GM19193 (cell line): ENCODE measurements around the gene RANBP9.

Experiments
- POLR2A ChIP-seq: IDR thresholded peaks from 4 replicates; pipeline ENCODE4 v1.6.1; 2011; ENCODE audit not compliant: insufficient read depth, insufficient read length; ENCODE audit errors: extremely low read depth

RANBP9 gene

DNA sequence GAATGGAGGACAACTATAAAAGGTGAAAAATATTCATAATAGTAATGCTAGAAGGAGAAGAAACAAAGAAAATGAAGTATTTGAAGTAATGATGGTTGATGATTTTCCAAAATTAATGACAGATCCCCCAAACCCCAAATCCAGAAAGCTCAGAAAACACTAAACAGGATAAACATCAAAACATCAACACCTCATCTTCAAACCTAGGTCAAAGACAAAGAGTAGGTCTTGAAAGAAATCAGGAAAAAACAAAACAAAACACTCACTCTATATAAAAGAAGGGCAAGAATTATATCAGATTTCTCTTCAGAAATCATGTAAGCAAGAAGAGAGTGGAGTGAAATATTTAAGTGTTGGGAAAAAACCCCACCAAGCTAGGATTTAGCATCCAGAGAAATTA, 38.7 kb downstream of the RANBP9 start:
- TF ChIP-seq POLR2A = no peak

GRCh38 chr6:13671548-13672127, 40.0 kb downstream of the RANBP9 start:
- TF ChIP-seq POLR2A = no peak

DNA sequence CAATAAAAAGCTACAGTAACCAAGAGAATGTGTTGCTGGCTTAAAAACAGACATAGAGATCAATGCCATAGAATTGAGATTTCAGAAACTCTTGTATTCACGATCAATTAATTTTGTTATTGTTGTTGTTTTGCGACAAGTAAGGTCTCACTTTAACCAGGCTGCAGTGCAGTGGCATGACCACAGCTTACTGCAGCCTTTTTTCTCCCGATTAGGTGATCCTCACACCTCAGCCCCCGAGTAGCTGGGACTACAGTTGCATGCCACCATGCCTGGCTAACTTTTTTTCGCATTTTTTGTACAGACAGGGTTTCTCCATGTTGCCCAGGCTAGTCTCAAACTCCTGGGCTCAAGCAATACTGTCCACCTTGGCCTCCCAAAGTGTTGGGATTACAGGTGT, 42.2 kb downstream of the RANBP9 start:
- TF ChIP-seq POLR2A = no peak

GRCh38 chr6:13668291-13668928, 43.2 kb downstream of the RANBP9 start:
- no peak for TF ChIP-seq POLR2A

- no peak for TF ChIP-seq POLR2A
Observed at GRCh38 chr6:13667655-13668054, 44.0 kb downstream of the RANBP9 start.

GRCh38 chr6:13666194-13667105, 45.2 kb downstream of the RANBP9 start:
- no peak for TF ChIP-seq POLR2A

DNA sequence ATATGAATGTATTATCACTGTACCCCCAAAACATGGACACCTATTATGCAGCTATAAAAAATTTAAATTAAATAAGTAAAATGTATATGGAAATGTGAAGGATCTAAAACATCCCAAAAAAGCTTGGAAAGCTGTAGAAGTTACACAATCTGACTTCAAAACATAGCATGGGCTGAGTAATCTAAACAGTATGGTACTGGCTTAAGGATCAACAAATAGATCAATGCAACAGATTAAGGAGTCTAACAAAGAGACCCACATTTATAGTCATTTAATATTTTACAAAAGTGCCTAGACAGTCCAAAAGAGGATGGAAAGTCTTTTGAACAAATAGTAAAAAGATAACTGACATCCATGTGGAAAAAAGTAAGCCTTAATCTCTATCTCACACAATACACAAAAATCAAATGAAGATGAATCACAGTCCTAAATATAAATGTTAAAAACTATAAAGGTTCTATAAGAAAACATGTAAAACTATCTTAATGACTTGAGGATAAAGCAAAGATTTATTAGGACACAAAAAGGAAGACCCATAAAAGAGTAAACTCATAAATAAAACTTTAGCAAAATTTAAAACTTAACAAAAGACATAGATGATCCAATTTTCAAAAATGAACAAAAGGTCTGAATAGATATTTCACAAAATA, 46.8 kb downstream of the RANBP9 start:
- no peak for TF ChIP-seq POLR2A

DNA sequence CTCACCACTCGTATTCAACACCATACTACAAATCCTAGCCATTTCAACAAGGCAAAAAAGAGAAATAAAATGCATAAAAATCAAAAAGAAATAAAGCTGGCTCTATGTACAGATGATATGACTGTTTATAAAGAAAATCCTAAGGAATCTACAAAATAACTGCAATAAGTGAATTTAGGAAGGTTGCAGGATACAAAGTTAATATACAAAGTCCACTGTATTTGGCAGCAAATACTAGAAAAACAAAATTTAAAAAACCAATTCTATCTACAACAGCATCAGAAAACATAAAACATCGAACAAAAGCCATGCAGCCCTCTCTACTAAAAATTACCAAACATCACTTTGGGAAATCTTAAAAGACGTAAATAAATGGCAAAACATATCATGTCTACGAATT, 47.6 kb downstream of the RANBP9 start:
- no peak for TF ChIP-seq POLR2A

DNA sequence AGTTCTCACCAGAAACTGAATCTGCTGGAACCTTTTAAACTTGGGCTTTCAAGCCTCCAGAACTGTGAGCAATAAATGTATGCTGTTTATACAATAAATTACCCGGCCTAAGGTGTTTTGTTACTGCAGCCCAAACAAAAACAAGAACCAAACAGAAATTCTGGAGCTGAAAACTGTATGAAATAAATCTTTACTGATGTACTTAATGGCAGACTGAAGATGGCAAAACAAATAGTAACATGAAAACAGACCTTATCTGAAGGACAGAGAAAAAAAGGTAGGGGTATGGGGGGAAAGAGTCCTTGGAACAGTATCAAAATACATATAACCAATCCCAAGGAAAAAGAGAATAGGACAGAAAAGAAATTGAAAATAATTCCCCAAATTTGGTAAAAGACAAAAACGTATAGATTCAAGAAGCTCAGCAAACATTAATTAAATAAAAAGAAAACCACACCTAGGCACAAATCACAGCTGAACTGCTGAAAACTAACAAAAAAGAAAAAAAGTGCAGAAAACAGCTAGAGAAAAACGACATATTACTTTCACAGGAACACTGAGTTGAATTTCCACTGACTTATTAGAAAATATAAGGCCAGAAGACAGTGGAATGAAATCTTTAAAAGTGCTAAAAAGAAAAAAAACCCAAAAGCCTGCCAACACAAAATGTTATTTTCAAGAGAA, 48.8 kb downstream of the RANBP9 start:
- TF ChIP-seq POLR2A = no peak

DNA sequence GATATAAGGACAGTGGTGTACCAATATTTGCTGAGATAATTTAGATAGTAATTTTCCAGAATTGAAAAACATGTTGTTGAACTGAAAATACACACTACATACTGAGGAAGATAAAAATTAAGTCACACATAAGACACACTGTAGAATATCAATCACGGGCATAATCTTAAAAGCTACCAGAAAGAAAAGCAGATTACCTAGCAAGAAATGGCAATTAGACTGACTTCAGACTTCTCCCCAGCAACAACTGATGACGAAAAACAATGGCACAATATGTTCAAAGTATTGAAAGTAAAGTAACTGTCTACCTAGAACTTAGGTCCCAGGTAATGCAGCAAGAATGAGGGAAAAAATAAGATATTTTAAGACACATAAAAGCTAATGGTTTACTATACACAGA, 50.0 kb downstream of the RANBP9 start:
- TF ChIP-seq POLR2A = no peak

DNA sequence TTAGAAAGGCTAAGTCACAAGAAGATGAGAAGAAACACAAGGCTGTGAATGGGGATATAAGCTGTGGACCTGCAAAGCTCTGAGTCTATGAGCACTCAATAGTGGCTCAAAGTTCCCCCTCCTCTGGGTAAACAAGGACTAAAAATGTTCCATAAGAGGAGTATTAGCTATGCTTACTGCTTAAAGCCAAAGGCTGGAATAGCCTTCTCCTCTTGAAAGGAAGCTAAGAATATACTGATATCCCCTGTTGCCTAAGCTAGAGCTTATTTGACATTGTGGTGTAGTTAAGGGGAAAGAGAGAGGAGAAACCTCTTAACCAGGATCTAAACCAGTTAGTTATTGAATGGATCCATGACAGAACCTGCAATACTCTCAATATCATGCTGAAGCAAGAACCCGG, 50.7 kb downstream of the RANBP9 start:
- TF ChIP-seq POLR2A = no peak

- no peak for TF ChIP-seq POLR2A
Observed at GRCh38 chr6:13660273-13660672, 51.4 kb downstream of the RANBP9 start.

- TF ChIP-seq POLR2A = no peak
Observed at GRCh38 chr6:13655700-13656099, 55.9 kb downstream of the RANBP9 start.

DNA sequence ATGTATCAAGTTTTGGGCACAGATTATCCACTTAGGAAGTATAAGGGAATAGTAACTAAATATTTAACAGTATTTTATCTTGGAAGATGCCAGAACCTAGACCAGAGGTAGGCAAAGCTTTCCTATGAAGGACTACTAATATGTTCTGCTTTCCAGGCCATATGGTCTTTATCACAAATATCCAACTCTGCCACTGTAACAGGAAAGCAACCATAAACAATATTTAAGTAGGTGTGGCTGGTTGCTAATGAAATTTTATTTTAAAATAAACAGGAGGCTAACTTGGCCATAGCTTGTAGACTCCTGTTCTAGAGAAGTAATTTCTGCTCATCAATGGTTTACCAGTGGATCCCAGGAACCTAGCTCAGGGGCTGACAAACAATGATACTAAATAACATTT, 57.1 kb downstream of the RANBP9 start:
- no peak for TF ChIP-seq POLR2A

- TF ChIP-seq POLR2A = no peak
Observed at GRCh38 chr6:13653296-13653695, 58.3 kb downstream of the RANBP9 start.
